Measurements from ENCODE around the gene ATP1A1.

ATP1A1 gene

DNA sequence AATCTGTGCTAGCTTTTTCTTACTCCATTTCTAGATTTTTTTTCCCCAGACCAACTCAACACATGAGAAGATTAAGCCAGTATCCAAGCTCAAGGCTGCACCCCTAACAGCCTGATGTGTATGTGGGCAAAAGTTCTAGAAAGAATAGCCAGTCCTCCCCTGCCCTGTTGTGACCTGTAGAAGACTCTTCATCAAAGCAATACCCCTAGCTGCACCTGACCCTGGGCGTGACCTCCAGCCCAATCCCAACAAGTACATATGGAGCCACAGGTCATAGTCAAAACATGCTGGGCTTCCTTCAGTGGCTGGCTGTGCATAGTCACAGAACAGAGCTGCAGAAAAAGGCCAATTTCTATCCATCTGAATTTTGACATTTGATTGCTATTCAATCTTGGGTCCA, 72.5 kb downstream of the ATP1A1 start:
- no peak overlapping the region for H3K4me3 ChIP-seq (ENCODE audit: low read depth, low read length)
- H3K36me3 ChIP-seq (ENCODE audit: control insufficient read depth in 2 of 2, insufficient read depth in 1 of 2, low read length in 2 of 2), result no peaks in the 10 kb centered on the region
- H3K9me3 ChIP-seq (ENCODE audit: control insufficient read depth, insufficient read depth, low read depth, low read length), result no peaks in the 10 kb centered on the region
- ChIA-PET POLR2A (no interaction called here), CTCF (interaction anchor here (0.7 kb wide), 1 partner anchor 26 kb away, joined by 4 read pairs; no protein-coding TSS in a partner anchor)
- no peak overlapping the region for H3K27ac ChIP-seq (ENCODE audit: extremely low read depth, low read depth, low read length)
- no peak for TF ChIP-seq ZNF223 (tag by site-specific recombination; IDR thresholded peaks at IDR 0.05)
- no peak for TF ChIP-seq KLF1 (tag by site-specific recombination; IDR thresholded peaks at IDR 0.05)
- no peak for TF ChIP-seq GFI1B (tag by site-specific recombination; IDR thresholded peaks at IDR 0.05)
- TF ChIP-seq ZNF707 (tag by site-specific recombination; IDR thresholded peaks at IDR 0.05), result no peak
- TF ChIP-seq MZF1 (tag by site-specific recombination; IDR thresholded peaks at IDR 0.05; ENCODE audit: borderline replicate concordance), result no peak
- no peak for TF ChIP-seq BCL11A (tag by site-specific recombination; IDR thresholded peaks at IDR 0.05; ENCODE audit: low read depth)
- TF ChIP-seq TSHZ1 (tag by site-specific recombination; IDR thresholded peaks at IDR 0.05; ENCODE audit: borderline replicate concordance), result no peak
- no peak for TF ChIP-seq ZNF302 (tag by site-specific recombination; IDR thresholded peaks at IDR 0.05; ENCODE audit: low read depth)
- TF ChIP-seq ZNF341 (tag by site-specific recombination; IDR thresholded peaks at IDR 0.05; ENCODE audit: low read depth), result no peak
- no peak for TF ChIP-seq ZNF248 (tag by site-specific recombination; IDR thresholded peaks at IDR 0.05)
- TF ChIP-seq ZNF132 (tag by site-specific recombination; IDR thresholded peaks at IDR 0.05; ENCODE audit: borderline replicate concordance), result no peak
- TF ChIP-seq KLF8 (tag by site-specific recombination; IDR thresholded peaks at IDR 0.05), result no peak
- TF ChIP-seq SP7 (tag by site-specific recombination; IDR thresholded peaks at IDR 0.05), result no peak
- H3K4me1 ChIP-seq (ENCODE audit: control insufficient read depth, insufficient read depth, low read length), result peaks cover 3% of the 10 kb centered on the region; the same call in 1 of the 2 replicates

DNA sequence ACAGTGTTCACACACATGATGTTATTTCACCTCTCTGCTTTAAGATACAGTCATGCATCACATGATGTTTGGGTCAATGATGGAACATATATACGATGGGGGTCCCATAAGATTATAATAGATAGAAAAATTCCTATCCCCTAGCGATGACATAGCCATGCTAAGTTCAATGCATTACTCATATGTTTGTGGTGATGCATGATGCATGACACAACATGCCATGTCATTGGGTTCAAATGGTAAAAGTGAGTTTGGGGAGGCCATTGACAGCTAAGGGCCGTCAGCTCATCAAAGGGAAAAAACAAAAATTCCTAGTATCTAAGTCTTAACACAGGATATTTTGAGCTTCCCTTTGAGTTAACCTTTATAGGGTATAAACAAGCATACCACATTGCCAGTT, 73.6 kb downstream of the ATP1A1 start:
- Histone ChIP-seq H3K27ac (ENCODE audit: extremely low read depth, low read depth, low read length) (no peak overlapping the region), H3K9me3 (ENCODE audit: control insufficient read depth, insufficient read depth, low read depth, low read length) (no peaks in the 10 kb centered on the region), H3K4me3 (ENCODE audit: low read depth, low read length) (no peak overlapping the region), H3K4me1 (ENCODE audit: control insufficient read depth, insufficient read depth, low read length) (peaks cover 3% of the 10 kb centered on the region; the same call in 1 of the 2 replicates), H3K36me3 (ENCODE audit: control insufficient read depth in 2 of 2, insufficient read depth in 1 of 2, low read length in 2 of 2) (no peaks in the 10 kb centered on the region)
- ChIA-PET POLR2A (no interaction called here), CTCF (interaction anchor here (0.5 to 3.9 kb wide), 3 partner anchors 38 to 650 kb away, joined by 3 to 17 read pairs (median 5); no protein-coding TSS in a partner anchor)
- TF ChIP-seq REPIN1 (tag by site-specific recombination; IDR thresholded peaks at IDR 0.05; ENCODE audit: low read depth), result no peak
- TF ChIP-seq, protein P1, sequence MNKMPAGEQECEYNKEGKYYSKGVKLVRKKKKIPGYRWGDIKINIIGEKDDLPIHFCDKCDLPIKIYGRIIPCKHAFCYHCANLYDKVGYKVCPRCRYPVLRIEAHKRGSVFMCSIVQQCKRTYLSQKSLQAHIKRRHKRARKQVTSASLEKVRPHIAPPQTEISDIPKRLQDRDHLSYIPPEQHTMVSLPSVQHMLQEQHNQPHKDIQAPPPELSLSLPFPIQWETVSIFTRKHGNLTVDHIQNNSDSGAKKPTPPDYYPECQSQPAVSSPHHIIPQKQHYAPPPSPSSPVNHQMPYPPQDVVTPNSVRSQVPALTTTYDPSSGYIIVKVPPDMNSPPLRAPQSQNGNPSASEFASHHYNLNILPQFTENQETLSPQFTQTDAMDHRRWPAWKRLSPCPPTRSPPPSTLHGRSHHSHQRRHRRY (tag by site-specific recombination; IDR thresholded peaks at IDR 0.05), result no peak
- no peak for TF ChIP-seq PRDM10 (tag by site-specific recombination; IDR thresholded peaks at IDR 0.05)
- no peak for TF ChIP-seq ZNF560 (tag by site-specific recombination; IDR thresholded peaks at IDR 0.05; ENCODE audit: borderline replicate concordance)
- TF ChIP-seq HOXA7 (CRISPR knock-in tag; IDR thresholded peaks at IDR 0.05; ENCODE audit: borderline replicate concordance), result no peak
- TF ChIP-seq ZNF776 (tag by site-specific recombination; IDR thresholded peaks at IDR 0.05; ENCODE audit: borderline replicate concordance), result no peak
- TF ChIP-seq TCF7L2 (IDR thresholded peaks at IDR 0.05; ENCODE audit: borderline replicate concordance, low read depth, low read length), result no peak
- TF ChIP-seq ZNF639 (tag by site-specific recombination; IDR thresholded peaks at IDR 0.05), result no peak
- no peak for TF ChIP-seq HIC1 (tag by site-specific recombination; IDR thresholded peaks at IDR 0.05)
- TF ChIP-seq ZNF10 (tag by site-specific recombination; IDR thresholded peaks at IDR 0.05), result no peak
- no peak for TF ChIP-seq ZNF529 (tag by site-specific recombination; IDR thresholded peaks at IDR 0.05; ENCODE audit: insufficient replicate concordance)
- TF ChIP-seq KLF1 (tag by site-specific recombination; IDR thresholded peaks at IDR 0.05), result no peak
